HCT116 (cell line): ENCODE results near the gene TAF11L3.
"Not testable (repeated sequence)": the region's sequence is repeated elsewhere in the genome, so short reads cannot be mapped to it uniquely, and the experiment has no call there.

Experiments used
- CTCF ChIP-seq, 3 experiments: fragments of 200-600 bp in 1 of 3; sonication (generic) in 1 of 3; IDR thresholded peaks in 2 of 3; conservative IDR thresholded peaks in 1 of 3; 2 replicates each; pipeline ENCODE4 v1.5.1; 2012 to 2017; ENCODE audit warnings: low read depth in 2 of 3, low read length in 2 of 3, antibody characterized with exemption in 1 of 3, borderline replicate concordance in 1 of 3, control low read depth in 1 of 3, mild to moderate bottlenecking in 1 of 3, mixed read lengths in 1 of 3, mixed run types in 1 of 3, moderate library complexity in 1 of 3; ENCODE audit not compliant: insufficient read depth in 1 of 3
- EZH2 ChIP-seq: fragments of 200-600 bp; sonication (generic); IDR thresholded peaks from 2 replicates; pipeline ENCODE4 v1.6.1; 2017; ENCODE audit warnings: antibody characterized with exemption, mixed run types
- FOSL1 ChIP-seq: IDR thresholded peaks from 2 replicates; pipeline ENCODE4 v1.6.1; 2012; ENCODE audit warnings: low read depth
- REST ChIP-seq: IDR thresholded peaks from 2 replicates; pipeline ENCODE4 v1.6.1; 2012; ENCODE audit warnings: low read depth

- not testable (repeated sequence) for TF ChIP-seq EZH2; REST; CTCF (IDR thresholded peaks at IDR 0.05 in 2 of 3, conservative IDR thresholded peaks at IDR 0.05 in 1 of 3; ENCODE audit: borderline replicate concordance in 1 of 3, insufficient read depth in 1 of 3, low read depth in 2 of 3, low read length in 2 of 3); FOSL1
These were observed 6.8 kb downstream of the TAF11L3 start, which contains the start of gene TAF11L5 for GRCh38 chr5:17524935-17525334.
